ENCODE data around the gene RAD51D. TPM values are rescaled to one million over a fixed set of nuclear protein-coding genes. Genes with fewer than 3 reads are reported as not detected.
A peak's percentile ranks its signal among the peaks of the same experiment; 100 is the strongest.
"Not testable (repeated sequence)": the region's sequence is repeated elsewhere in the genome, so short reads cannot be mapped to it uniquely, and the experiment has no call there.

Gene RAD51D
- total RNA-seq, 1 experiment from 2014 or later, result 18.8 TPM

- Histone ChIP-seq H3K36me3 (peaks cover 22% of the 10 kb centered on the region), H3K4me3 (no peak overlapping the region), H3K9me3 (no peaks in the 10 kb centered on the region), H3K27me3 (no peaks in the 10 kb centered on the region; the same call in 1 of the 2 replicates)
- DNase-seq, result no peak
Observed at GRCh38 chr17:35116845-35117244, 2.8 kb downstream of the RAD51D start.

- not testable (repeated sequence) for H3K27me3 ChIP-seq, H3K4me3 ChIP-seq, H3K9me3 ChIP-seq, DNase-seq
- peaks cover 27% of the 10 kb centered on the region for H3K36me3 ChIP-seq
Observed at GRCh38 chr17:35110791-35111190, 8.9 kb downstream of the RAD51D start.

- no peak for DNase-seq
- no peaks in the 10 kb centered on the region for H3K9me3 ChIP-seq
- H3K36me3 ChIP-seq, result peaks cover 40% of the 10 kb centered on the region
- no peak overlapping the region for H3K4me3 ChIP-seq
- H3K27me3 ChIP-seq, result no peaks in the 10 kb centered on the region
Observed at GRCh38 chr17:35104844-35105450, 14.7 kb downstream of the RAD51D start.

GRCh38 chr17:35103271-35103670 is 16.4 kb downstream of the RAD51D start:
- Histone ChIP-seq H3K9me3 (no peaks in the 10 kb centered on the region), H3K27me3 (no peaks in the 10 kb centered on the region), H3K36me3 (peaks cover 47% of the 10 kb centered on the region), H3K4me3 (no peak overlapping the region)
- DNase-seq, result no peak

GRCh38 chr17:35101725-35102124 is 17.9 kb downstream of the RAD51D start:
- Histone ChIP-seq H3K27me3 (no peaks in the 10 kb centered on the region), H3K4me3 (no peak overlapping the region), H3K9me3 (no peaks in the 10 kb centered on the region), H3K36me3 (peaks cover 41% of the 10 kb centered on the region)
- no peak for DNase-seq

- no peak overlapping the region for H3K4me3 ChIP-seq
- no peaks in the 10 kb centered on the region for H3K9me3 ChIP-seq
- peaks cover 39% of the 10 kb centered on the region for H3K36me3 ChIP-seq
- no peak for DNase-seq
- no peaks in the 10 kb centered on the region for H3K27me3 ChIP-seq
Observed at GRCh38 chr17:35101036-35101435, 18.6 kb downstream of the RAD51D start.

- no peak for DNase-seq
- peaks cover 32% of the 10 kb centered on the region for H3K36me3 ChIP-seq
- H3K4me3 ChIP-seq, result no peak overlapping the region
- no peaks in the 10 kb centered on the region for H3K27me3 ChIP-seq
- H3K9me3 ChIP-seq, result no peaks in the 10 kb centered on the region
Observed at GRCh38 chr17:35099908-35100307, 19.8 kb downstream of the RAD51D start.

- Histone ChIP-seq H3K27me3 (no peaks in the 10 kb centered on the region), H3K36me3 (peaks cover 27% of the 10 kb centered on the region), H3K9me3 (no peaks in the 10 kb centered on the region), H3K4me3 (no peak overlapping the region)
- DNase-seq, result no peak
Observed at GRCh38 chr17:35097776-35098175, 21.9 kb downstream of the RAD51D start.

- Histone ChIP-seq H3K9me3 (no peaks in the 10 kb centered on the region), H3K36me3 (peaks cover 20% of the 10 kb centered on the region), H3K4me3 (no peak overlapping the region), H3K27me3 (no peaks in the 10 kb centered on the region)
- DNase-seq, result no peak
Observed at GRCh38 chr17:35095741-35096140, 23.9 kb downstream of the RAD51D start.

GRCh38 chr17:35094902-35095301 is 24.8 kb downstream of the RAD51D start:
- no peak overlapping the region for H3K4me3 ChIP-seq
- no peaks in the 10 kb centered on the region for H3K27me3 ChIP-seq
- H3K9me3 ChIP-seq, result no peaks in the 10 kb centered on the region
- H3K36me3 ChIP-seq, result peaks cover 11% of the 10 kb centered on the region
- peak; percentile 74 for DNase-seq

GRCh38 chr17:35090707-35091106 is 29.0 kb downstream of the RAD51D start:
- not testable (repeated sequence) for H3K9me3 ChIP-seq, H3K4me3 ChIP-seq, H3K27me3 ChIP-seq, H3K36me3 ChIP-seq, DNase-seq

- DNase-seq, result peak; percentile 43
- H3K9me3 ChIP-seq, result no peaks in the 10 kb centered on the region
- H3K4me3 ChIP-seq, result peak overlapping the region; percentile 33
- H3K27me3 ChIP-seq, result no peaks in the 10 kb centered on the region
- no peaks in the 10 kb centered on the region for H3K36me3 ChIP-seq
Observed at GRCh38 chr17:35089586-35090296, 29.9 kb downstream of the RAD51D start.

- no peaks in the 10 kb centered on the region for H3K27me3 ChIP-seq
- no peaks in the 10 kb centered on the region for H3K9me3 ChIP-seq
- DNase-seq, result peak; percentile 86
- peak overlapping the region; percentile 73 for H3K4me3 ChIP-seq
- H3K36me3 ChIP-seq, result no peaks in the 10 kb centered on the region
Observed at GRCh38 chr17:35088881-35089585, 30.6 kb downstream of the RAD51D start.

- H3K36me3 ChIP-seq, result no peaks in the 10 kb centered on the region
- peak; percentile 63 for DNase-seq
- no peaks in the 10 kb centered on the region for H3K9me3 ChIP-seq
- H3K4me3 ChIP-seq, result peak overlapping the region; percentile 73
- H3K27me3 ChIP-seq, result no peaks in the 10 kb centered on the region
Observed at GRCh38 chr17:35088356-35088880, 31.2 kb downstream of the RAD51D start.

GRCh38 chr17:35087731-35088355 is 31.8 kb downstream of the RAD51D start:
- no peaks in the 10 kb centered on the region for H3K36me3 ChIP-seq
- H3K4me3 ChIP-seq, result peak overlapping the region; percentile 73
- DNase-seq, result no peak
- H3K27me3 ChIP-seq, result no peaks in the 10 kb centered on the region
- no peaks in the 10 kb centered on the region for H3K9me3 ChIP-seq

- no peaks in the 10 kb centered on the region for H3K36me3 ChIP-seq
- DNase-seq, result no peak
- no peaks in the 10 kb centered on the region for H3K27me3 ChIP-seq
- peak overlapping the region; percentile 73 for H3K4me3 ChIP-seq
- H3K9me3 ChIP-seq, result no peaks in the 10 kb centered on the region
Observed at GRCh38 chr17:35086931-35087573, 32.6 kb downstream of the RAD51D start.

All from MG63 (cell line).